GM21619 (cell line): Measurements from ENCODE around the gene ANXA3.
"Not testable (repeated sequence)": the region's sequence is repeated elsewhere in the genome, so short reads cannot be mapped to it uniquely, and the experiment has no call there.

Source experiments
- ATAC-seq: cut with Tn5 transposase; IDR thresholded peaks from one replicate; pipeline ENCODE4 v1.9.1; 2021; ENCODE audit not compliant: unreplicated experiment

The ANXA3 gene, protein sequence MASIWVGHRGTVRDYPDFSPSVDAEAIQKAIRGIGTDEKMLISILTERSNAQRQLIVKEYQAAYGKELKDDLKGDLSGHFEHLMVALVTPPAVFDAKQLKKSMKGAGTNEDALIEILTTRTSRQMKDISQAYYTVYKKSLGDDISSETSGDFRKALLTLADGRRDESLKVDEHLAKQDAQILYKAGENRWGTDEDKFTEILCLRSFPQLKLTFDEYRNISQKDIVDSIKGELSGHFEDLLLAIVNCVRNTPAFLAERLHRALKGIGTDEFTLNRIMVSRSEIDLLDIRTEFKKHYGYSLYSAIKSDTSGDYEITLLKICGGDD

DNA sequence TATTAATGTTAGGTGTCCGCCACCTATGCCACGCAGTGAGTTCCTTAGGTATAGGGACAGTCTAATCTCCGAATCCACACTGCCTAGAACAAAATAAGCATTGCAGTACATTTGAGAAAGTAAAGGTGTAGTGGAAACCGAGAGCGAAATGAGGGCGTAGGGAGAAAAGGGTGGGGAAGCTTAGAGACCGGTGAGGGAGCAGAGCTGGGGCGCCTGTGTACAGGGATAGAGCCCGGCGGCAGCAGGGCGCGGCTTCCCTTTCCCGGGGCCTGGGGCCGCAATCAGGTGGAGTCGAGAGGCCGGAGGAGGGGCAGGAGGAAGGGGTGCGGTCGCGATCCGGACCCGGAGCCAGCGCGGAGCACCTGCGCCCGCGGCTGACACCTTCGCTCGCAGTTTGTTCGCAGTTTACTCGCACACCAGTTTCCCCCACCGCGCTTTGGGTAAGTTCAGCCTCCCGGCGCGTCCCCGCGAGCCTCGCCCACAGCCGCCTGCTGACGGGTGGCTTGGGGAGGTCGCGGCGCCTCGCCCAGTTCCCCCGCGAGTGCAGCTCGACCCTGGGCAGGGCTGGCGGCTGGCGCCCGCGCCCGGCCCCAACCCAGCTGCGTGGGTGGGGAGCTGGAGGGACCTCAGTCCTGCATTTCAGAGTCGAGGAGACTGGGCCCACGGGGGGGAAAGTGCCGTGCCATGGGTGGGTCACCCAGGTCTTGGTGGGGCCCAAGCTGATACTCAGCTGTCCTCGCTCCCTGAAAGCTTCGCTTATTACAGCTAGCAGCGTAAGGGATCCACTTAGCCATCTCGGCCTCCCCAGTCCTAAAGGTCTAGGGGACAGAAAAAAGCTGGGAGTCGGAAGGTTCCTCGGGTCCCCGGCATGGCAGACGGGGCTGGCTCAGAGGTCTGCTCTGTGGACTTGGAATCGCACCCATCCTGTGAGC is at the start of gene ANXA3:
Gene ANXA3, plus strand, starts transcription at position 351 of the 932 bp plus-strand sequence. CDS start 2,704 bp downstream, outside the sequence.
- ATAC-seq, result no peak

DNA sequence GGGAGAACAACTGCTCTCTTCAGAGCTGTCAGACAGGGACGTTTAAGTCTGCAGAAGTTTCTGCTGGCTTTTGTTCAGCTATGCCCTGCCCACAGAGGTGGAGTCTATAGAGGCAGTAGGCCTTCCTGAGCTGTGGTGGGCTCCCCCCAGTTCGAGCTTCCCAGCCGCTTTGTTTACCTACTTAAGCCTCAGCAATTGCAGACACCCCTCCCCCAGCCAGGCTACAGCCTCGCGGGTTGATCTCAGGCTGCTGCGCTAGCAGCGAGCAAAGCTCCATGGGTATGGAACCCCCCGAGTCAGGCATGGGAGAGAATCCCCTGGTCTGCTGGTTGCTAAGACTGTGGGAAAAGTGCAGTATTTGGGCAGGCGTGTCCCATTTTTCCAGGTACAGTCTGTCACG is 45.3 kb upstream of the ANXA3 start:
- ATAC-seq, result not testable (repeated sequence)

DNA sequence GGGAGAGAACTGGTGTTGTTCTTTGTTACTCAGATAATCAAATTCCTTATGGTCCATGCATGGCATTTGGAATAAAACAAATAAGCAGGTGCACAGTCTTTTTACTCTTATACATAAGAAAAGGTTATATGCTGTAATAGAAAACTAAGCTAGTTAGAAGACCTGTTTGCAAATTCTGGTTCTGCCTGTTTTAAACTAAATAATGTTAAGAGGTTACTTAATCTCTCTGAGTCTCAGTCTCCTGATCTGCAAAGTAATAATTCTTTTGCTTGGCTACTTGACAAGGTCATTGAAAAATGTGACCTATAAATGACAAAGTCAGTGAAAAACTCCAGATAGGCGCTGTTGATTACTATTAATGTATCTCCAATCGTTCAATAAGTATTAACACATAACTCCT is 42.5 kb upstream of the ANXA3 start:
- no peak for ATAC-seq

DNA sequence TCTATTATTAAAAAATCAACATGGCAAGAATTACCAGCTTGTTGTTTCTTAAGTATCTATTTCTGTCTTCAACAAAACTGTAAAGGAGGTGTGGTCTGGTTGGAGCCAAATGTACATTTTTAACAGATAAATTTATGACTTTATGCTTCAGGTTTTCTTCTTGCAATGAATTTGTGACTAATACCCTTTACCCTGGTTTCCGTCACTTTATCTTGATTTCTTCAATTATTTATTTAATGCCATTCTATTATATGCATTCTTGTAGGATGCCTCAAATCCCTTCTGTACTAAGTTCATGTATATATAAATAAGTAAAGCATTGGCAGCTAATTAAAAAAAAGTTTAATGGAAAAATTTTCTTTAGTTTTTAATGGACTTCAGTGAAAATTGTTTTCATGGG is 41.5 kb upstream of the ANXA3 start:
- no peak for ATAC-seq

DNA sequence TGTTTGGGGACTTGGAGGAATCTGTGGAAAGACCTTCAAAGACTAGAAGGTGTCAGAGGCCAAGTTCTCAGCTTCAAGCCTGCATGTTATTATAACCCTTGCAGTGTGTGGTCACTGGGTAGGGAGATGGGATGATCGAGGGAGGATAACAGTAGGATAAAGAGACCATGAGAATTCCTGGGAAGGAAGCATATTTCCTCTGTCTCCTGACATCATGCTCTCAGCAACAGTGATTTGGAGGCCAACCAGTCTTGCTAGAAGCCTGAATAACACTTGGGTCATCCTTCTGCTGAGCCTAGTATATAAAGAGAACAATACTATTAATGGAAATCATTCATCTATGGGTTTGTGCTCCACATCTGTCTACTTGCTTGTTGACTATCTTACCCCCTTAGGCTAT is 40.9 kb upstream of the ANXA3 start:
- ATAC-seq, result no peak

DNA sequence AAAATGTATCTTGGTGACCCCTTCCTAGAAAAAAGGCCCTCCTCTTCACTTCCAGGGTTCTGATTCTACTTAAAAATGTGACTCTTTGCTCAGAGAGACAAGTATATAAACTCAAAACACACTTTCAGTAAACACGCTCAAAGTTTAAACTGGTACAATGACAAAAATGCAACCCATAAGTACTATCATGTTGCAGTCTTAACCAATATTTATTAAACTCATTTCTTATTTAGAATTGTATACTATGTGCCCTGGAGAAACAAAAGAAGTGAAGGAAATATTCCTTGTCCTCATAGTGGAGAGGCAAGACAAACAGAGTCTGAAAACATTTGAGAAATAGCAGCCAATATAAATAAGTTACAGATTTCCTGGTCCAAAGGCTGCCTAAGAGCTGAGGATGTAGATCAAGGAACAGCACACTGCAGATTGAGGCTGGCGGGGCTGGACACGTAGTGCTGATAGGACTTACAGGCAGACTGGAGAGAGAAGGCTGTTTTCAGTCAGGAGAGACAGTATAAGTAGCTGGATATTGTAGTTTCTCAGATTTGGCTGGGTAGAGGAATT is 39.1 kb upstream of the ANXA3 start:
- no peak for ATAC-seq

DNA sequence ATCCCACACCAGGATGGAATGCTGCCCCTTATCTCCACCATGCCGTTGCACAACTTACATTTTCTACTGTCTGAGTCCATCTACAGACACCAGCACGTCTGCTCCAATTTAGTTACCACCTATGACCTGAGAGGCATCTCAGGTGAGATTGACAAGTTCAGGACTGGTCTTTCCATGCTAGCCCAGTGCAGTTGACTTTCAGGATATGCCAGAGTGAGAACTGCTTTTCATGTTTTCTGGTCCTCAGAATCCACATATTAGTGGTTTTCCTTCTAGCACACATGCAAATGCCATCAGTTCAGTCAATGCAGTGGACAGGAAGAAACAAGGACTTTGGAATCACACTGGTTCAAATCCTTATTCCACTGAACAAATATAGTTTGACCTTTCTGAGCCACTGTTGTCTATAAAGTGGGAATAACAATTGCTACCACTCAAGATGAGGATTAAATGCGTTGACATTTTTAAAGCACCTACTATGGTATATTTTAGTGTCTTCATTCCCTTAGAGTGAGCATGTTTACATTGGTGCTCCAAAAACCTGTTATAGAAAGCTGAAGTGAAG is 38.1 kb upstream of the ANXA3 start:
- ATAC-seq, result no peak

DNA sequence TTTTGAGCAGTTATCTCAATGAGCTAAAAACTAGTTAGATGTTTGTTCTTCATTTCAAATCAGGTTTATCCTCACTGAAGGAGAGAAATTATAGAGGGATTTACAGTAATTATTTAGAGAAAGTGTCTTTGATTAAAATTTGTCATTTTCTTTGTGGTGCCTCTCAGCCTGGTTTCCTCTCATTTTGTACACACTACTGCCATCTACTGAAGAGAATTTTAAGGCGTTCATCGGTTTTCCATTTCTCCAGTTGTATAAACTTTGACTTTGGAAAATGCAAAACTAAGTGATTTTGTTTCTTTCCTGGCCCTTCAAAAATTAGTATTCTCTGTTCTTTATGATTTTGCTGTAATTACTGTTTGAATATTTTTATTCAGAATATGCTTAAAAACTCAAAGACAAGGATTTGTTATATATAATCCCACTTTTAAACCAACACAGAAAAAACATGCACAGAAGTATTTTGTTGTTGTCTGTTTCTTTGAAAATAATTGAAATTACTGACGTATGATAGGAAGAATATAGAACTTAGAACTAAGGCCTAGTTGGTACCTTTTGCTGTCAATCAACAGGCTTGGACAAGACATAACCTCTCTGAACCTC is 34.4 kb upstream of the ANXA3 start:
- no peak for ATAC-seq

DNA sequence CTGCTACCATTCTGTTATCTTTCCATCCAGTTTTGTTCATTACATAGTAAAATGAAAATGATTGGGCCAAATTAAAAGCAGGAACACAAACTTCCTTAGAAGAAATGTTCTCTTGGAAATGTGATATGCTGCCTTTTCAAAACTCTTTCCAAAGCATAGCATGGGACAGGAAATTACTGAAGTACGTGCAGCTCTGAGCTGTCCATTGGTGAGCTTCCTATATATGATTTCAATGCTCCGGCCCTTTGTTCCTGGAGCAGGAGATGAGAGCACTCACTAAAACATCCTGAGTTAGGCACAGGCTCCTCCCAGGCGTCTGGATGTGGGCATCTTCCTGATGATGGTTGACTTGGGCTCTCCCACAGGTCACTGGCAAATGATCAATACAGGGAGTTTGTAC is 33.0 kb upstream of the ANXA3 start:
- no peak for ATAC-seq

DNA sequence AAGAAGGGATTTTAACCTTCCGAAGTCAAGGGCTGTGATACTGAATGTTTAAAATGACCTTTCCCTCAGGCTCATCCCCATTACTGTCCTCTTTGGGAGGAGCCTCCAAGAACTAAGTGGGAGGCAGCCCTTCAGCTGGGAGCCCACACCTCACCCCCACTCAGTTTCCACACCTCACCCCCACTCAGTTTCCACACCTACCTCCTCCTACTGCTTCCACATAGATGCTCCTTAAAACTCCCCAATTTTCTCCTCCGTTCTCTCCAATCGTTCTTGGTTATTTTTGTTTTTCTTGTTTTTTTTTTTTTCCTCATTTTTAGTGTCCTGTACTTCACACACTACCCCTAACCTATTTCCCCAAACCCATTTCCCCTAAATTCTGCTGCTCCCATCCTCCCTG is 31.6 kb upstream of the ANXA3 start:
- no peak for ATAC-seq

DNA sequence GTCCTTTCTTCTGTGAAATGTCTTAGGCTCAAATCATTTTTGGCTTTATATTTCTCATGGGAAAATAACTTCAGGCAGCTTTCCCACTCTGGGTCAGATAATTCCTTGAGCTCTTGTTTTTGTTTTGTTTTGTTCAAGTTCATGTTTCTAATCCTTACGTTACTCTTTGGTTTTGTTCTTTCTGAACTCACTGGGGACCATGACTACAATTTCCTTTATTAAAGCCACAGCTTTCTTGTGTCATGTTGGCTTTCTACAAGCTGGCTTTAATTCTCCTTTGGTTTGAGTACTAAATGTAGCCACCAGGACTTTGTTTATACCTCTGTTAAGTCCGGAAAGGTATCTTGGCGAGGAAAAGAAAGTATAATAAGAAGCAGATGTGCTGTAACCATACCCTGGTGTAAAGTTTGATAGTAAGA is 30.8 kb upstream of the ANXA3 start:
- no peak for ATAC-seq

DNA sequence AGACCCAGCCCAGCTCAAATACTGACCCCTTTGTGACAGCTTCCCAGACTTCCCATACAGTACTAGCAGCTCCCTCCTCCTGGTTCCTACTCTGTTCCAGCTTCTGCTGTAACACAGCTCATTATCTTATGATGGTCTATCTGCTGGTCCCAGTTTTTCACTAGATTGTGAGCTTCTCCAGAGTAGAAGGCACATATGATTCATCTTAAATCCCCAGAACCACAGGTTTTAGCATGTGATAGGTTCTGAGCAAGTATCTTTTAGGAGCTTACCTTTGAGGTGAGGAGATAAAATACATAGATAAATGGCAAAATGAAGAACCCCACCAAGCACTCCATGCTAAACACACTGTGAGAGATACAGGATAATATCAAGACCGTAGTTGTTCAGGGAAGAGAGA is 27.6 kb upstream of the ANXA3 start:
- ATAC-seq, result no peak

DNA sequence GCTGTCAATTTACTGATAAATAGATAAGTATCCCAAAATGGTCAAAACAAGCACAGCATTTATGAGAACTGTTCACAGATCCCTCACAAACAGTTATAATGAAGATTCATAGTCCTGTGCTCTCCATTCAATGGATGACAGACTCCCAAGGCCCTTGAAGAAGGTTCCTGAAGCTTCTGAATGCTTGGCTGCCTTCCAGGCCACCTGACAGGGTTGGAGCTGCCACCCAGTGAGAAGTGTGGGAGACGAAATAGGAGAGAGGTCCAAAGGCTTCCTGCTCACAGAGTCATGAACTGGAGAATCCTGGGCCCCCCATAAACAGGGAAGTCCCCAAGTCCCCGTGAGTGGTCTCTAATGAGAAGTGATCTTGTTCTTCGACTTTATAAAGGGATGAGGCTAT is 26.0 kb upstream of the ANXA3 start:
- ATAC-seq, result no peak

DNA sequence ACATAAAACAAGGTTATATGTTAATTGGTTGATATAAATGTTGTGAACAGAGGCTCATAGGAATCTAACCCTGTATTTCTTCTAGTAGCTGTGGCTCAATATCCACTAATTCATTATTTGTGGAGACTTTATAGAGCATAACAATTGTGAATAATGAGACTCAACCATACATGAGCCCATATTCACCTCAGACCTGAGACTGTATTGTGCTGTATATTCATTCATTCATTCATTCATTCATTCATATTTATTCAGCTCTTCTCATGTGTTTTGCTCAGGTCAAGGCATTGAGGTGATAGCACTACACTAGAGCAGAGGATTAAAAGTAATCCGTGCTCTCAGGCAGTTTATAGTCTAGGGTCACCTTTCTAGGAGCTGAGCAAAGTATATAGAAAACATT is 24.5 kb upstream of the ANXA3 start:
- ATAC-seq, result no peak

DNA sequence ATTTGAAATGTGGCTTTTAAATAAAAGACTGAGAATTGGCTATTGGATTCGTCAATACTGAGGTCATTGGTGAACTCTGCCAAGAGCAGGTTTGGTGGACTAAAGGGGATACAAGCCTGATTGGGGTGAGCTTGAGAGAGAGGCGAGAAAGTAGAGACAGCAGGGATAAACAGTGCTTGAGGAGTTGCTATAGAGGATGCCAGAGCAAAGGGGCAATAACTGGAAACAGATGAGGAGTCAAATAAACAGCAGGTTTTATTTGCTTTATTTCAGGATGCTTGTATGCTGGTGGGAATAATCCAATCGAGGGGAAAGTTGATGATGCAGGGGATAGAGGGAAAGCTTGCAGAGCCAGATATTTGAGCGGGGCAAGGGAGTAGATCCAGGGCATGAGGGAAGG is 24.0 kb upstream of the ANXA3 start:
- no peak for ATAC-seq

DNA sequence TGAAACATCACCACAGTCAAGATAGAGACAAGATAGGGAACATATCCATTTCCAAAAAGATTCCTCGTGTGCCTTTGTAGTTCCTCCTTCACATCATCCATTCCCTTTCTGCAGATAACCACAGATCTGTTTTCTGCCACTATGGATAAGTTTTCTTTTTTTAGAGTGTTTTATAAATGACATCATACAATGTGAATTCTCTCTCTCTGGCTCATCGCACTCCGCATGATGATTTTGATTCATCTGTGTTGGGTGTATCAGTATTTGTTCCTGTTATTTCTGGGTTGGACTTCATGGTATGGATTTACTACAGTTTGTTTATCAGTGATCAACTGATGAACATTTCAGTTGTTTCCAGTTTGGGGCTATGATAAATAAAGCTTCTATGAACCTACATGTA is 23.2 kb upstream of the ANXA3 start:
- ATAC-seq, result no peak

DNA sequence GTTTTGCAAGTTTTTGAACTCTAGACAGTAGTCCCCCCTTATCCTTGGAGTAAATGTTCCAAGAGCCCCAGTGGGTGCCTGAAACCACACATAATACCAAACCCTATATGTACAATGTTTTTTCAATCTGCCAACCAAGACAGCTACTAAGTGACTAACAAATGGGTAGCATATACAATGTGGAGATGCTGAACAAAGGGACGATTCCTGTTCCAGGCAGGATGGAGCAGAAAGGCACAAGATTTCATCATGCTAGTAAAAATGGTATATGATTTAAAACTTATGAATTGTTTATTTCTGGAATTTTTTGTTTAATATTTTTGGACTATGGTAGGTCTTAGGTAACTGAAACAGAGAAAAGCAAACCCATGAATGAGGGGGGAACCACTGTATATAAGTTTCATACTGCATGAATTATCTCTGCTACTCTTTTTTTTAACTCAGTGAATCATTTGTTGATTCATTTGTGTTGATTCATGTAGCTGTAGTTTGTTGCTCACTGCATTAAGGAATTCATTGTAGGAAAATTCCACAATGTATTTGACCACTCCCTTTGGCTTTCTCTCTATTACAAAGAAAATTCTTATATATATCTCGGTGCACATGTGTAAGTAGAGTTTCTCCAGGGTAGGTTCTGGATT is 21.9 kb upstream of the ANXA3 start:
- ATAC-seq, result no peak

DNA sequence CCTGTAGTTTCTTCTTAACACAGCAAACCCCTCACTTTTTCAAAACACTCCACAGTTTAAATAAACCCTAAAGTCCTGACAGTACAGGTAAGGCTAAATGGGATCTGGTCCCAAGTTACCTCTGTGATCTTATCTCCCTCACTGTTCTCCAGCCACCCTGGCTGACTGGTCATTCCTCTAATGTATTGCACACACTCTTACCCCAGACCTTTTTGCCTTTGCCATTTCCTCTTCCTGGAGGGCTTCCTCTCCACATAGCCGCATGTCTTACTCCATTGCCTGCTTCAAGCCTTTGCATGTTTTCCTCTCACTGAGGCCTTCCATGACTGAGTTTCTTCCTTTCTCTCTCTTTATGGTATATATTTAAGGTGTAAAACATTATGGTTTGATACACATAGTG is 19.5 kb upstream of the ANXA3 start:
- ATAC-seq, result no peak

DNA sequence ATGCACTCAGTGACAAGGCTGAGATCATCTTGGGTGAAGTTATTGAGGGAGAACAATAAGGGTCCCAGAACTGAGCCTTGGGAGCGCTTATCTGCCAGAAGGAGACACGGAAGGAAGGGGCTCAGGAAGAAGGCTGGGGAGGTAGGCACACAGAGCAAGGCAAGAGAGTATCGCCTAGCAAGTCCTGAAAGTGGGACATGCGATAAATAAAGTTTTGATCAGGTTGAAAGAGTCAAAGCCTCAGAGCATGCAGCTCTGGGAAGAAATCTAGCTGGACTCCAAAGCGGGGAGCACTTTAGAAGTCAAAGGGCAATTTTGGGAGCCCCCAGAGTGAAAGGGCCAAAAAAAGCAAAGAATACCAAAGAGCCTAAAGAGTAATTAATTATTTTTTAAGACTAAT is 17.7 kb upstream of the ANXA3 start:
- no peak for ATAC-seq

DNA sequence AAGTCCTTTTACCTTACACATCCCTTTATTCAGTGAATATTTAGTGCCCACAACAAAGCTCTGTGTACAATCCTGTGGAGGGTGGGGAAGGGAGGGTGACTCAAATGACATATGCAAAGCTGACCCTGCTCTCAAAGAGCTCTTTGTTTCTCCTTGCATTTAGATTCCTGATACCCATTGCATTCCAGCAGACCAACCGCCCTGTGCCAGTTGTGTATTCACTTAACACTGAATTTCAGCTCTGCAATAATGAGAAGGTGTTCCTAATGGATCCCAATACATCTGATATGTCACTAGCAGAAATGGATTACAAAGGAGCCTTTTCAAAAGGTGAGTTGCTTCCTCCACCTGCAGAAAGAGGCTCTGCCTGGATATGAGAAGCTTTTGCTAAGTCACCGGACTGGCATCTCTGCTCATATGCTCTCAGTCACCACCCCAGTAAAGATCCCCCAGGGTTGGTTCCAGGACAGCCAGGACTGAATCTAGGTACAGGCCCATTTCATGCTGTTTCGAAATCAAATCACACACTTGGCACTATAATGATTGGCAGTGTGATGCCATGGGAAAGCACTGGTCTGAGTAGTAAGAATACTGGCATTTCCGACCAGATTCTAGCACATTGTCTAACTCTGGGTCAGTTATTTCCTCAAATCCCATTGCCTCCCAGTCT is 17.1 kb upstream of the ANXA3 start:
- ATAC-seq, result no peak
